Rectal smooth muscle tissue (tissue), 1 donor: ENCODE measurements around the gene SIX5.

Source experiments
- H3K27ac ChIP-seq: one replicate; pipeline ENCODE4 v1.7.0; 2013; ENCODE audit warnings: low read depth, low read length, inconsistent platforms
- H3K27me3 ChIP-seq: one replicate; pipeline ENCODE4 v1.7.0; 2013; ENCODE audit warnings: low read length; ENCODE audit not compliant: control insufficient read depth, insufficient read depth
- H3K36me3 ChIP-seq: one replicate; pipeline ENCODE4 v1.7.0; 2013; ENCODE audit warnings: low read length; ENCODE audit not compliant: control insufficient read depth, insufficient read depth
- H3K4me1 ChIP-seq: one replicate; pipeline ENCODE4 v1.7.0; 2013; ENCODE audit warnings: low read length; ENCODE audit not compliant: control insufficient read depth, insufficient read depth
- H3K4me3 ChIP-seq: one replicate; pipeline ENCODE4 v1.7.0; 2013; ENCODE audit warnings: low read length
- H3K9ac ChIP-seq: one replicate; pipeline ENCODE4 v1.7.0; 2013; ENCODE audit warnings: low read length

SIX5 gene

DNA sequence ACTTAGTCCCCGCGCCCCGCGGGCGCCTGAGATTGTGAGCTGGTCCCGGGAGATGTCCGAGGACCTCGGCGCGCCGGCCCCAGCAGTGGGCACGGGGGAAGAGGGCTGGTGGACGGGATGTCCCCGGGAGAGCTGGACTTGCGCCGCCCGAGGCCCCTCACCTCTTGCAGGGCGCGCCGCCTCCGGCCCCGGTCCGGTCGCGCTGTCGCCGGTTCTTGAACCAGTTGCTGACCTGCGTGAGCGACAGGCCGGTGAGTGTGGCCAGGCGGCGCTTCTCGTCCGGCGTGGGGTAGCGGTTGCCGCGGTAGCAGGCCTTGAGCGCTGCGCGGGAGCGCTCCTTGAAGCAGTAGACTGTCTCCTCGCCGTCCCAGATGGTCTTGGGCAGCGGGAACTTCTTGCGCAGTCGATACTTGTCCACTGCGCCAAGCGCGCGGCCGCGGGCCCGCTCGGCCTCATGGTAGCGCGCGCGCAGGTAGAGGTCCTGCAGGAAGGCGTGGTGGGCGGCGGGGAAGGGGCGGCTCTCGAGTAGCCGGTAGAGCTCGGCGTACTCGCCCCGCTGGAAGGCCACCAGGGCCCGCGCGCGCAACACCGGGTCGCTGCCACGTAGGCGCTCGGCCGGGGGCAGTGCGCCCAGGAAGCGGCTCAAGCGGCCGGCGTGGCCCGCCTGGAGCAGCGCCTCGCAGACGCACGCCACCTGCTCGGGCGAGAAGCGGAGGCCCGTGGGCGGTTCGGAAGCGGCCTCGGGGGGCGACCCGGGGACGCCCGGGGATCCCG, 984 bp downstream of the SIX5 start:
- H3K27me3 ChIP-seq, result no peaks in the 10 kb centered on the region
- H3K4me1 ChIP-seq, result peaks cover 37% of the 10 kb centered on the region

DNA sequence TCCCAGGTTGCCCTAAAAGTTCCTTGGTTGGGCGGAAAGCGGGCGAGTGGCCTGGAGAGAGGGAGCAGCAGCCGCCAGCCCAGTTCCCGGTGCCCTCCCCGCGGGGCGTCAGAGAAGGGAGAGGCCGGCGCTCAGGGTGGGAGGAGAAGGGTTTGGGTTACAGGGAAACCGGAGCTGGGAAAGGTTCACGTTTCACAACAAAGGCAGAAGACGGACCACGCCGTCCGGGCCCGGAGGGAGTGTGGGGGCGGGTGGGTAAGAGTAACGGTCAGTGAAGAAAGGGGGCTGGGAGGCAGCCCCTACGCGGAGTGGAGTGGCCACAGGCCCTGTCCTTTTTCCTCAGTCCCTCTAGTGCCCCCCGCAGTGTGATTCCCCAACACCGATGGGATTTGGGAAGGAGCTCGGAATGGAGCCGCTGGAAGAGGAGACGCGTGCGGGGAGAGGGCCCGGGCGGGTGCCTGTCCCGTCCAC, 1.6 kb downstream of the SIX5 start:
- Histone ChIP-seq H3K4me1 (peaks cover 37% of the 10 kb centered on the region), H3K36me3 (peaks cover 3% of the 10 kb centered on the region), H3K27ac (peak overlapping the region; percentile 98), H3K9ac (peak overlapping the region; percentile 53), H3K27me3 (no peaks in the 10 kb centered on the region), H3K4me3 (peak overlapping the region; percentile 99)

More for the DNA sequence above, 984 bp downstream of the SIX5 start:
- Histone ChIP-seq H3K27ac (peak overlapping the region; percentile 98), H3K36me3 (peaks cover 3% of the 10 kb centered on the region), H3K4me3 (peak overlapping the region; percentile 99), H3K9ac (peak overlapping the region; percentile 51)

DNA sequence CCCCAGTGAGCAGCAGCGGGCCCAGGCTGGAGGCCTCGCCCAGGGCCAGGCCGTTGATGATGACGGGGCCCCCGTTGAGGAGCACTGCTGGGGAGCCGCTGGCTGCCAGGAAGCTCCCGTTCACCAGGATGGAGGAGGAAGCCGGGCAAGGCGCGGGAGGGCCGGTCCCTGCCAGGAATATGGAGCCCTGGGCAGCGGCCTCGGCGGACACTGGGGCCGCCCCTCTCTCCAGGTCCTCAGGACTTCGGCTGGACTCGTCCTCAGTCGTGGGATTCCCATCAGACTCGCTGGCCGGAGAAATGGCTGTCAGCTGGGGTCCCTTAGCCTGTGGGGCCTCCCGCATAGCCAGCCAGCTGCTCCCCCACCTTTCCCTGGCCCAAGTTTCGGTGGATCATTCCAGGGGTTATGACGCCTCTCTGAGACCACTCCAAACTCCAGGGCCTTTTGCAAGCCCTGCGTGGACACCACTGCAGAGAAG, 2.1 kb downstream of the SIX5 start:
- Histone ChIP-seq H3K27ac (peak overlapping the region; percentile 98), H3K27me3 (no peaks in the 10 kb centered on the region), H3K4me1 (peaks cover 37% of the 10 kb centered on the region), H3K4me3 (peak overlapping the region; percentile 99), H3K9ac (peak overlapping the region; percentile 53), H3K36me3 (peaks cover 3% of the 10 kb centered on the region)

DNA sequence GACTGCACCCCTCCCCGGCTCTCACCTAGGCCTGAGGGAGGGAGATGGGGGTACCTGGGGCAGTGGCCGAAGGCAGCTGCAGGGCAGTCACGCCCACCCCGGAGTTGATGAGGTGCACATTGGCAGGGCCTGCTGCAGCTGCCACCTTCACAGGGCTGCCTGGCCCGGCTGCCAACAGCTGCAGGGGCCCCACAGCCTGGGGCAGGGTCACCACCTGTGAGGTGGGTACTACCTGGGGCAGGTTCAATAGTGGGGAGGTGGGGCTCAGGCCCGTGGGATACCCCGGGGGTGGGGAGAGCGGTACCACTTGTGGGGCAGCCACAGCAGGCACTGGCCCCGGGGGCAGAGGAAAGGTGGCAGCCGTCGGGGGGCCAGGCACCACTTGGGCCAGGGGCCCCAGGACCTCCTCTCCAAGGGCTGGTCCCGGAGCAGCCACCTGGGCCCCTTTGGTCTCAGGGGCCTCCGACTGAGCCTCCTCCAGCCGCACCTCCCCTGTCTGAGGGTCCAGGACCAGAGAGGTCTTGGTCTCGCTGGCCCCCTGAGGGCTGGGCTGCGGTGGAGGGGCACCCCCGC, 2.7 kb downstream of the SIX5 start:
- Histone ChIP-seq H3K27ac (peak overlapping the region; percentile 98), H3K9ac (no peak overlapping the region), H3K4me3 (peak overlapping the region; percentile 99), H3K27me3 (no peaks in the 10 kb centered on the region), H3K4me1 (peaks cover 37% of the 10 kb centered on the region), H3K36me3 (peaks cover 3% of the 10 kb centered on the region)

DNA sequence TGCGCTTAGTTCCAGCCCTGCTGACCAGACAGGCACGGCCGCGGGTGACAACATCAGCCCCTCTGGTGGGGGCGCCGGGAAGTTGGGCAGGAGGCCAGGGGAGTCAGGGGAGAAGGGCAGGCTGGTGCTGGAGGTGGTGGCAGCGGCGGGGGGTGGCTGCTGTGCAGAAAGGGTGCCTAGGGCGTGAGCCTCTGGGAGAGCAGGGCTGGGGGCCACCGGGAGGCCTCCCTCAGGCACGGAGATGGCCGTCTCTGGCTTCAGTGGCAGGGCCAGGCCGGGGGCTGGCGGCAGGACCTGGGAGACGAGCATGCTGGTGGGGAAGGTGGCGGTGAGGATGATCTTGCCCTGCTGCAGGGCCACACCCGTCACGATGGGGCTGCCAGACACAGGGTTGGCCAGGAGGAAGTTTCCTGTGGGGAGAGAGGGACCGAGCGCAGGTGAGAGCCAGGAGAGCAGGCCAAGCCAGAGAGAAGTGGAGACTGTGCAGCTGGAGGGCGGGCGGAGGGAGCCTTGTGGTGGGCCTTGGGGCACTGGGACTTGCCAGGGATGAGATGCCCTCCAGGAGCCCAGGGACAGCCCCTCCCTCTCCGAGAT, 3.3 kb downstream of the SIX5 start:
- Histone ChIP-seq H3K27me3 (no peaks in the 10 kb centered on the region), H3K4me1 (peaks cover 33% of the 10 kb centered on the region), H3K36me3 (no peaks in the 10 kb centered on the region), H3K9ac (no peak overlapping the region), H3K4me3 (no peak overlapping the region), H3K27ac (peak overlapping the region; percentile 98)

DNA sequence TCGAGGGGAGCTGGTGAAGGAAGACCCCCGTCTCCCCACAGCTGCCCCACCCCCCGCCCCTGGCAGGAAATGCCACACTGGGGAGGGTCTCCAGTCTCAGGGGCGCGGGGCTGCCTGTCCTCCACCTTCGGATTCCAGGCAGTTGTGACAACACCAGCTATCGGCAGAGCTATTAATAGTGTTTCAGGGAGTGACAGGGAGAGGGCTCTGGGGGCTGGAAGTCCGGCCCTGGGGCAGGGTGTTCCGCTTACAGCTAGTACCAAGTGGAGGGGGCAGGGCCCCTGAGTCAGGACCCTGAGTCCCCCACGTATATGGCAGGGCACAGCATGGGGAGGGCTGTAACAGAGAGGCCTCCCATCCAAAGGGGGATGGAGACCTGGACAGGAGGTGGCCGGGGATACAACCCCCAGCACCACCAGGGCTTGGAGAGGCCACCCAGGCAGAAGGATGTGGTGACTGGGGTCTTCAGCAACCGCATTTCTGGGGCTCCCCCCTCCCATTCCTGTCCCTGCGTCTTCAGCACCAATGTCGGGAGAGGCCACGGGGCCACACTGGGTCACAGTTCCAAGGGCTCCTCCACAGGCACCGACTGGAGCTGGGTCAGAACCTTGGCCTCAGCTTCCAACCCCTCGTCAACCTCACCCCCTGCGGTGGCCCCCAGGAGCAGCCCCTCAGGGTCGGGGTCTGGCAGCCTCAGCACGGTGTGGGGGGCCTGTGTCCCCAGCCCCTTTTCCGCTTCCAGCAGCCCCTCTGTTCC, 3.9 kb downstream of the SIX5 start:
- no peaks in the 10 kb centered on the region for H3K27me3 ChIP-seq
- no peaks in the 10 kb centered on the region for H3K36me3 ChIP-seq
- H3K9ac ChIP-seq, result no peak overlapping the region
- peak overlapping the region; percentile 98 for H3K27ac ChIP-seq
- peaks cover 33% of the 10 kb centered on the region for H3K4me1 ChIP-seq
- H3K4me3 ChIP-seq, result no peak overlapping the region

DNA sequence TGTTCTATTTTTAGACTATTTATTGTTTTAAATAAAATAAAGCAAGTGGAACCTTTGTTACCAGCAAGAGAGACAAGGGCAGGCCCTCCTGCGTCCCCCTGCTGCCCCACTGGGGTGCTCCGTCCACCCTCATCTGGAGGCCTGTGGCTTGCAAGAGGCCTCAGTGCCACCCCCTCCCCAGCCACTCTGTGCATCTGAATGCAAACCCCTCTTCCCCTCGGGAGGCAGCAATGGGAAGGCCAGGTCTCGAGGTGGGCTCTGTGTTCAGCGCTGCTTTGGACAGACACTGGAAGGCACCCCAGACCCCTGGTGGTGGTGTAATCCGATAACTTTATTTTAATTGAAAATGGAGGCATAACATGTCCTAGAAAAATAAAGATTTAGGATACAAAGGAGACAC, 4.6 kb downstream of the SIX5 start:
- no peaks in the 10 kb centered on the region for H3K36me3 ChIP-seq
- peaks cover 33% of the 10 kb centered on the region for H3K4me1 ChIP-seq
- H3K4me3 ChIP-seq, result peak overlapping the region; percentile 32
- H3K9ac ChIP-seq, result no peak overlapping the region
- no peaks in the 10 kb centered on the region for H3K27me3 ChIP-seq
- peak overlapping the region; percentile 98 for H3K27ac ChIP-seq

DNA sequence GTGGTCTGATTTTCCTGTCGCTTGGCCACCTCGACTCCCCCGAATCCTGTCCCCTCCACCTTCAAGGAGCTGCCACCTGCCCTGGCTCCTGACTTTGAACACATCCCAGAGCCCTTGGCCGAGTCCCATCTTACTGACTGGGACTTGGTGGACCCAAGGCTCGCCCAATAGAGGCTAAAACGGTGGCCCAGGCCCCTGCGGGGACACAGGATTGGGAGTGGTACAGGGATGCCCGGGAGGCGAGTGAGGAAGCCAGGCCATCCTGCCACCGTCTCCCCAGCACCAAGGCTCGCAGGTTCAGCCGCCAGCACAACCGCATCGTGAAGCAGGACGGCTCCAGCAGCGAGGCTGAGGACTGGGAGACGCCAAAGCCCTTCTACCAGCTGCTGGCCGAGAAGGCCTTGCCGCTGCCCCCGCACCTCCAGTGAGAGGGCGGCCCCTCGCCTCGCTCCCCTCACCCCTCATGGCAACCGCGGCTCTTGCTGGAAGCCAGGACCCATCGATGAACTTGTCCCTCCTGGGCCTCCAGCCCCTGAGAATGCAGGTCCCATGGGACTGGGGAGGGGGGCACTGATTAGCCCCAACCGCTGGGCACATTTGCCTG, 5.3 kb downstream of the SIX5 start:
- Histone ChIP-seq H3K27ac (peak overlapping the region; percentile 98), H3K4me3 (no peak overlapping the region), H3K27me3 (no peaks in the 10 kb centered on the region), H3K36me3 (no peaks in the 10 kb centered on the region), H3K9ac (peak overlapping the region; percentile 16), H3K4me1 (peaks cover 33% of the 10 kb centered on the region)

DNA sequence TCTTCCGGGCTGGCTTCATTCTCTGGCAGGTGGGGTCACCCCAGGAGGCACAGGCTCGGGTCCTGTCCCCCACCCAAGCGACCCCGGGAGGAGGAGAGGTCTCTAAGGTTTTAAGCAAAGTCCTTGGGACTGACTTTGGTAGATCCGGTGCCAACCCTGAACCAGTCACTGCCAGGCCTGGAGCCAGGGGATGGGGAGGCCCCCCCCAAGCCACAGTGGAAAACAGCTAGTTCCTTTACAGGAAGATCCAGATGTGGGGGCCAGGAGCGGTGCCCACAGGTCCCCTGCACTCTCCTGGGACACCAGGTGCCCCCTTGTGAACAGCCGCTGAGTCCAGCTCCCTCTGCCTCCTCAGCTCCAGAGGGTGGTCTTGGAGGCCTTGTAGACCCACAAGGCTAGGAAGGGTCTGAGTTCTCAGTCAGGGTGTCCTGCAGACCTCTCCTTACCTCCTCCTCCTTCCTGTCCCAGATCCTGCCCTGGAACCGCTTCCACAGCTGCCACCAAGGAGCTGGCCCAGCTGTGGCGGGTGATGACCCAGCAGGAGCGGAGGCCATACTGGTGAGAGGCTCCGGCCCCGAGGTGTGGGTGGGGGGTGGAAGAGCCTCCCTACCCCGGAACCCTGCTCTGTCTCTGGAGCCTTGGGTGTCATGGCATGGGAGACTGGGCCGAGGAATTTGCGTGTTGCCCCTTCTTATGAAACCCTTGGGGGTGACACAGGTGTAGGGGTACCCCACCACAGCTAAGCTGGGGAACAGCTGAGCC, 6.0 kb downstream of the SIX5 start:
- Histone ChIP-seq H3K9ac (no peak overlapping the region), H3K27ac (no peak overlapping the region), H3K4me1 (peaks cover 33% of the 10 kb centered on the region), H3K36me3 (no peaks in the 10 kb centered on the region), H3K27me3 (no peaks in the 10 kb centered on the region), H3K4me3 (no peak overlapping the region)

DNA sequence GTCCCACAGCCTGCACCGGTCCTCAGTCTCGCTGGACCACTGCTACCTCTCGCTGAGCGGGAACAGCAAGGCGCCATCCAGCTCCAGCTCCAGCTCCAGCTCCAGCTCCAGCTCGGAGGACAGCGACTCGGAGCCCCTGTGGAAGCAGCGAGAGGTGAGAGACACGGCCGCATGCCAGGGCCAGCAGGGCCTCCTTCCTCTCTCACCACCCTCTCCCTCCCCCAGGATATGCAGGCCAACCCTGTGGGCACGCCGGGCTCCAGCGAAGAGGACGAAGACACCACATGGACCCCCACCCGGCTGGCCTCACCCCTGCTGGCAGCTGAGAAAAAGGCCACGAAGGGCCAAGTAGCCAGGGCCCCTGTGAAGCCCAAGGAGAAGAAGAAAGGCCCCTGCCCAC, 7.3 kb downstream of the SIX5 start:
- Histone ChIP-seq H3K27me3 (no peaks in the 10 kb centered on the region), H3K9ac (no peak overlapping the region), H3K4me1 (peaks cover 32% of the 10 kb centered on the region), H3K36me3 (no peaks in the 10 kb centered on the region), H3K4me3 (no peak overlapping the region), H3K27ac (no peak overlapping the region)

DNA sequence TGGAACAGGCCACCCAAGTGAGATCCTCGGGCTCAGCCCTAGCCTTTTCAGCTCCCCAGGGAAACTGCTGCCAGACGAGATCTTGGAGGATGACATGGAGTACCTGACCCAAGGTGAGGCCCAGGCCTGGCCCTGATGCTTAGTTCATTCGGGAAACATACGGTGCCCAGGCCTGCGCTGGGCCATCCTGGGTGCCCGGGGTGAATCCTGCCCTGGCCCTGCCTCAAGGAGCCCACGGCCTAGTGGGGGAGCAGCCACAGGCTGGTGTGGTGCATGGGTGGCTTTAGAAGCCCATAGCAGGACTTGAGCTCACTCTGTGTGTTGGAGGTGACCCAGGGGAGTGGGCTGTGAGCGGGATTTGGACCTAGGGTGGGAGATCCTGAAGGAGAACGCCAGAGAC, 10.1 kb downstream of the SIX5 start:
- Histone ChIP-seq H3K4me1 (peaks cover 6% of the 10 kb centered on the region), H3K27ac (no peak overlapping the region), H3K4me3 (no peak overlapping the region), H3K36me3 (no peaks in the 10 kb centered on the region), H3K27me3 (no peaks in the 10 kb centered on the region), H3K9ac (no peak overlapping the region)
